SK-N-SH (cell line): Measurements from ENCODE around the gene GRIN2A.

Experiments used
- SIN3A ChIP-seq: IDR thresholded peaks from 2 replicates; pipeline ENCODE4 v1.6.1; 2012; ENCODE audit warnings: low read depth, mild to moderate bottlenecking, low read length, moderate library complexity, borderline replicate concordance
- SMC3 ChIP-seq: IDR thresholded peaks from 2 replicates; pipeline ENCODE4 v1.6.1; 2012; ENCODE audit warnings: low read depth, low read length, improper control_type of control experiment
- USF1 ChIP-seq: IDR thresholded peaks from 2 replicates; pipeline ENCODE4 v1.4.0; 2012; ENCODE audit warnings: low read depth, borderline replicate concordance
- TF ChIP-seq, protein P1 (sequence below): fragments of 200-600 bp; sonication (generic); IDR thresholded peaks from 2 replicates; pipeline ENCODE4 v1.6.1; 2017; ENCODE audit warnings: antibody characterized with exemption, mild to moderate bottlenecking, moderate library complexity
- TF ChIP-seq, protein P2 (sequence below): IDR thresholded peaks from 2 replicates; pipeline ENCODE4 v1.6.1; 2012; ENCODE audit warnings: mild to moderate bottlenecking, low read depth, low read length, moderate library complexity
- TF ChIP-seq, protein P3 (sequence below): fragments of 150-350 bp; IDR thresholded peaks from 2 replicates; pipeline ENCODE4 v1.6.1; 2017; ENCODE audit warnings: antibody characterized with exemption, low read length, low read depth, borderline replicate concordance

GRCh38 chr16:9790199-9790598, 392.0 kb downstream of the GRIN2A start:
- TF ChIP-seq, protein P1, sequence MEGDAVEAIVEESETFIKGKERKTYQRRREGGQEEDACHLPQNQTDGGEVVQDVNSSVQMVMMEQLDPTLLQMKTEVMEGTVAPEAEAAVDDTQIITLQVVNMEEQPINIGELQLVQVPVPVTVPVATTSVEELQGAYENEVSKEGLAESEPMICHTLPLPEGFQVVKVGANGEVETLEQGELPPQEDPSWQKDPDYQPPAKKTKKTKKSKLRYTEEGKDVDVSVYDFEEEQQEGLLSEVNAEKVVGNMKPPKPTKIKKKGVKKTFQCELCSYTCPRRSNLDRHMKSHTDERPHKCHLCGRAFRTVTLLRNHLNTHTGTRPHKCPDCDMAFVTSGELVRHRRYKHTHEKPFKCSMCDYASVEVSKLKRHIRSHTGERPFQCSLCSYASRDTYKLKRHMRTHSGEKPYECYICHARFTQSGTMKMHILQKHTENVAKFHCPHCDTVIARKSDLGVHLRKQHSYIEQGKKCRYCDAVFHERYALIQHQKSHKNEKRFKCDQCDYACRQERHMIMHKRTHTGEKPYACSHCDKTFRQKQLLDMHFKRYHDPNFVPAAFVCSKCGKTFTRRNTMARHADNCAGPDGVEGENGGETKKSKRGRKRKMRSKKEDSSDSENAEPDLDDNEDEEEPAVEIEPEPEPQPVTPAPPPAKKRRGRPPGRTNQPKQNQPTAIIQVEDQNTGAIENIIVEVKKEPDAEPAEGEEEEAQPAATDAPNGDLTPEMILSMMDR = no peak
- TF ChIP-seq USF1 (no peak), SMC3 (no peak), SIN3A (no peak)
- TF ChIP-seq, protein P2, sequence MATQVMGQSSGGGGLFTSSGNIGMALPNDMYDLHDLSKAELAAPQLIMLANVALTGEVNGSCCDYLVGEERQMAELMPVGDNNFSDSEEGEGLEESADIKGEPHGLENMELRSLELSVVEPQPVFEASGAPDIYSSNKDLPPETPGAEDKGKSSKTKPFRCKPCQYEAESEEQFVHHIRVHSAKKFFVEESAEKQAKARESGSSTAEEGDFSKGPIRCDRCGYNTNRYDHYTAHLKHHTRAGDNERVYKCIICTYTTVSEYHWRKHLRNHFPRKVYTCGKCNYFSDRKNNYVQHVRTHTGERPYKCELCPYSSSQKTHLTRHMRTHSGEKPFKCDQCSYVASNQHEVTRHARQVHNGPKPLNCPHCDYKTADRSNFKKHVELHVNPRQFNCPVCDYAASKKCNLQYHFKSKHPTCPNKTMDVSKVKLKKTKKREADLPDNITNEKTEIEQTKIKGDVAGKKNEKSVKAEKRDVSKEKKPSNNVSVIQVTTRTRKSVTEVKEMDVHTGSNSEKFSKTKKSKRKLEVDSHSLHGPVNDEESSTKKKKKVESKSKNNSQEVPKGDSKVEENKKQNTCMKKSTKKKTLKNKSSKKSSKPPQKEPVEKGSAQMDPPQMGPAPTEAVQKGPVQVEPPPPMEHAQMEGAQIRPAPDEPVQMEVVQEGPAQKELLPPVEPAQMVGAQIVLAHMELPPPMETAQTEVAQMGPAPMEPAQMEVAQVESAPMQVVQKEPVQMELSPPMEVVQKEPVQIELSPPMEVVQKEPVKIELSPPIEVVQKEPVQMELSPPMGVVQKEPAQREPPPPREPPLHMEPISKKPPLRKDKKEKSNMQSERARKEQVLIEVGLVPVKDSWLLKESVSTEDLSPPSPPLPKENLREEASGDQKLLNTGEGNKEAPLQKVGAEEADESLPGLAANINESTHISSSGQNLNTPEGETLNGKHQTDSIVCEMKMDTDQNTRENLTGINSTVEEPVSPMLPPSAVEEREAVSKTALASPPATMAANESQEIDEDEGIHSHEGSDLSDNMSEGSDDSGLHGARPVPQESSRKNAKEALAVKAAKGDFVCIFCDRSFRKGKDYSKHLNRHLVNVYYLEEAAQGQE = no peak
- TF ChIP-seq, protein P3, sequence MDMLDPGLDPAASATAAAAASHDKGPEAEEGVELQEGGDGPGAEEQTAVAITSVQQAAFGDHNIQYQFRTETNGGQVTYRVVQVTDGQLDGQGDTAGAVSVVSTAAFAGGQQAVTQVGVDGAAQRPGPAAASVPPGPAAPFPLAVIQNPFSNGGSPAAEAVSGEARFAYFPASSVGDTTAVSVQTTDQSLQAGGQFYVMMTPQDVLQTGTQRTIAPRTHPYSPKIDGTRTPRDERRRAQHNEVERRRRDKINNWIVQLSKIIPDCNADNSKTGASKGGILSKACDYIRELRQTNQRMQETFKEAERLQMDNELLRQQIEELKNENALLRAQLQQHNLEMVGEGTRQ = no peak
